NCI-H146 treated with DMSO at 0.1 percent for 48 hours (cell line): Measurements from ENCODE around the gene CMTM7.

Source experiments
- DNase-seq: peaks from one replicate; lab custom pipeline; 2025; ENCODE audit not compliant: unreplicated experiment; lab: John Stamatoyannopoulos, UW

Gene CMTM7

GRCh38 chr3:32484436-32484835, 92.8 kb downstream of the CMTM7 start:
- no peak for DNase-seq

DNA sequence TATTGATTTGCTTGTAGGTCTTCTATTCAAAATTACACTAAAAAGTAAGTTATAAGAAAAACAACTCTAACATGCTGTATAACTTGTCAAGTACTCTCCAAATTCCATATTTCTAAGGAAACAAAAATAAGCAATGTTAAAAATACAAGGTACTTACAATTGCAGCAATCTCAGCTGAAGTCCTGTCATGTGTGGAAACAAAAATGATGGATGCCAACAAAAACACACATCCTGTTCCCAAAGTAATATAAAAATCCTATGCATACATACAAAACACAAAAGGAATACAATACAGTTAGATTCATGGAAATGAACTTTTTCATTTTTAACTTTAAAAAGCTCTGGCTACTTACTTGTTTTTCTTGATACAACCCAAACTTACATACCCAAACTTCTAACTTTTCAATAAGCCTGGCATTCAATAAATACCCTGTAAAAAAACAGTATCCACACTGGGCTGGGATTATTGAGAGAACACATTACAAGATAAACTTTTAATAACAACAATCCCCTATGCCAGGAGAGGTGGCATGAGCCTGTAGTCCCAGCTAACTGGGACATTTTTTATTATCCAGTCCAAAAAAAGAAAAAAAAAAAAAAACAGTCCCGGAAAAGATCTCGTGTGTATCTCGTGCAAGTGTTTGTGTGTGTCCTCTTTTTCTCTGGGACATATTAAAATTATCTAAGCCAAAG, 96.3 kb downstream of the CMTM7 start:
- DNase-seq = no peak

- no peak for DNase-seq
Observed at GRCh38 chr3:32488474-32489008, 96.9 kb downstream of the CMTM7 start.

DNA sequence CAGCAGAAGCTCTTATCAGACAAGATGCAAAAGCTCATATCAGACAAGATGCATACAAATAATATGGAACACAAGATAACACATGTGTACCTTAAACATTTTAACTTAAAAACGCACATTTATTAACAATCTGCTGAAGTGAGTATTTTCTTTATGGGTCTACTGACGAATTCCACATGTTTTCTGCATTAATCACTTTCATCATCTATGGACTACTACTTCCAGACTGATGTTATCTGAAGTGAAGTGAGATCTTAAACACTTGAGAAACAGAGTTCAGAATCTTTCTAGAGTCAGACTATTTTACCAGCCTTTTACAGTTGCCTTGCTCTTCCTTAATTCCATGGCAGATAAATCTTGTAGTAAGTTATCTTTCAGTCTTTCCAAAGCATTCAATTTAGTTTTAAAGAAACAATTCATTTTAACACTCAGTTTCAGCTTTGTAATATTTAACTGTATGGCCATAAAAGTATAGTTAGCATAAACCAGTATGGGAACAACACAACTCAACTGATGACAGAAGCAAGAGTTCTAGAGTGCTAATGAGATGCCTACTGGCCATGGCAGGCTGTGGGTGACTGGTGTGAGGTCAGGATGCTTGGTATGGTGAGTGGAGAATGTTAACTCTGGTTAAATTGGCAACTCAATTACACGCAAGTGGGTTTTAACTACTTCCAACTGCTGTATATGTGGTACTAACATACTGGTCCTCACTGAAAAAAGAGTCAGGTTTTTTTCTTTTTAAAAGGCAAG, 101.2 kb downstream of the CMTM7 start:
- no peak for DNase-seq

DNA sequence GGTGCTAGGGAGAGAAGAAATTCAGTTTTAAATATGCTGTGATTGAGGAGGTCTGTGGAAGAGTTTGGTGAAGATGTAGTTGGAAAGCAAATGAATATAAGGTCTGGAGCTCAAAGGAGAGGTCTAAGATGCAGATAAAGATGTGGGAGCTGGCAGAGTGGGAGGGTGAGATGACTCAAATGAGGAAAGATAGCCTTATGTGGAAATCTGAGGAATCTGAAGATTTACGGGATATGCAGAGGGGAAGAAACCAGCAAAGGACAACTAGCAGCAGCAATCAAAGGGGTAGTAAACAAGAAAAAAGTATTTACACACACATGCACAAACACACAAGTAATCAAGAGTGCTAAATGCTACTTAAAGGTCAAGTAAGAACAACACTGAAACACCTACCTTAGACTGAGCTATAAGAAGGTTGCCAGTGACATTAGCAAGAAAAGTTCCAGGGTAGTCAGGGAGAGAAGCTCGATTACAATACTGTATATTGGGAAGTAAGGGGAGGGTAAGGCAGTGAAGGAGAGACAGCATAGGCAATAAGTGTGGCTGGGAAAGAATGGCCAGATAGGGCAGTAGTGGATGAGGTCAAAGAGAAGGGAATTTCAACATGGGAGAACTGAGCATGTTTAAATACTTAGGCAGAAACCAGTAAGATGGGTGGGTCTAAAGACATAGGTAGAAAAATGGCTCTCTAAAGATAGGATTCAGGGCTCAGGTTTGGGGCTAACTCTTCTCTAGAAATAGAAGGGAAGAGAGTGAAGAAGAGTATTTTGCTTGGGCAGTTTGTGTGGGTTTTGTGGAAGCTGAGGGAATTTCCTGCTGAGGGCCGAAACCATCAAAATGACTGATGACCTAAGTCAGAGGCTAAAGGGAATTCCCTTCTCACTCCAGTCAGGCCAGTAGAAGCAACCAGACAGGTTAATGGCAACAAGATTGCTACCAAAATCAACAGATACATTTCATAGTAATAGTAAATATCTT, 102.1 kb downstream of the CMTM7 start:
- no peak for DNase-seq

DNA sequence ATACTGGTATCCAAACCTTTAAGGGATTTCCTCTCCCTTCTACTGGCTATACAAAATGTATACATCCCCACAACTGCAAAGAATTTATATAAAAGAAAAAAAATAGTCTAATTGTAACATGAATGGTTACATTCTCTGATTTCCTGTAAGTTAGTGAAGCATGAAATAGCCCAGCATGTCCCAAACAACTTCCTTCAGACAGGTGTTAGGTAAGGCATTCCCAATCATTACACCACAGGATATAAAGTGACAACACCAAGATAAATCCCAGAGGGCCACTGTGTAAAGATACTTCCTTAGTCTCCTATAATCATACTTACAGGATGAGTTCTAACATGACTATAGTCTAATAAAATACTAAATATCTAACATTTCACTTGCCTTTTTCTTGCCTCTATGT, 103.4 kb downstream of the CMTM7 start:
- peak; percentile 68 for DNase-seq

- DNase-seq = peak; percentile 24
Observed at GRCh38 chr3:32495609-32496008, 104.0 kb downstream of the CMTM7 start.

DNA sequence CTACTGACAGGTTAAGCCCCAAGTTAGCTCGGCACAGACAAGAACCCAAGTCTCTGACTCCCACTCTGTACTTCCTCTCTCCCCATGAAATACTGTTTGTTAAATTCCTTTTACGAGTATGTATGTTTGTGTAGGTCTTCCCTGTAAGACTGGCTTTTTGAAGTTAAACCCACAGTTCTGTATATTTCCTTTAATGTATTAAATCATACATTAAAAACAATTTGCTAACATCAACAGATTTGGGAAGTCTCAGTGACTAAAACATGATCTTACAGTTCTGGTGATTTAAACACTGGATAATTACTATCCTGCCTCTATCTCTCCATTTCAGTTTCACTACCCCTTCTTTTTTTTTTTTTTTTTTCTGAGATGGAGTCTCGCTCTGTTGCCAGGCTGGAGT, 106.6 kb downstream of the CMTM7 start:
- DNase-seq = no peak

DNA sequence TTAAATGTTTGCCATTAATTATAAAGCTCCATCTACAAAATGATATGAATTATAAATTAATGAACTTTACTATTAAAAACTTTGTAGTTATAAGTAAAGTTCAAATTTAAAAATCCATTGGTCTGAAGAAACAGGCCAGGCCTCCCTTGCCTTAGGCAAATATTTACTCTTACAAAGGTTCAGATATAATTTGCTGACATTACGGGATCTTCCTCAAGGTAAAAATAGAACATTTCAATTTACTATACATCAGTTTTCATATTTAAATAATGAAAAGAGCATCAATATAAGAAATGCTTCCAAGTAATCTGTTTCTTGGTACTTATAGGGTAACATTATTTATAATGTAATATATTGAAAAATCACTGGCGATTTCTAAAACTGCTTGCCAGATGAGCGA, 107.3 kb downstream of the CMTM7 start:
- no peak for DNase-seq

DNA sequence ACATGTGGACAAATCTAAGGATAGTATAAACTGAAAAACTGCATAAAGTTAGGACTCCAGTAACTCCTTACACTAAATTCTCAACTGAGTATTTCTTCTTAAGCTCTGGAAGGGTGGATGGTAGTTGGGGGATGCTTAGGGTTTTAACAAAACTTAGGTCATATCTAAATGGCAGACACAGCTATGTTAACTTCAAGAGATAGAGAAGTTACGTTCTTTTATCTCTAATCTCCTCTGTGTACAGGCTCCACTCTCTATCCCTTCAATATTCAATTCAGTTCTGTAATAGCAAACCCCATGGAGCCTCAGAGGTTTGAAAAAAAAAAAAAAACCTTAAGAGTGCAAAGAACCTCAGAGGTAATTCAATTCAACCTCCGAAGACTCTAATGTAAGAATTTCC, 107.9 kb downstream of the CMTM7 start:
- DNase-seq = no peak

DNA sequence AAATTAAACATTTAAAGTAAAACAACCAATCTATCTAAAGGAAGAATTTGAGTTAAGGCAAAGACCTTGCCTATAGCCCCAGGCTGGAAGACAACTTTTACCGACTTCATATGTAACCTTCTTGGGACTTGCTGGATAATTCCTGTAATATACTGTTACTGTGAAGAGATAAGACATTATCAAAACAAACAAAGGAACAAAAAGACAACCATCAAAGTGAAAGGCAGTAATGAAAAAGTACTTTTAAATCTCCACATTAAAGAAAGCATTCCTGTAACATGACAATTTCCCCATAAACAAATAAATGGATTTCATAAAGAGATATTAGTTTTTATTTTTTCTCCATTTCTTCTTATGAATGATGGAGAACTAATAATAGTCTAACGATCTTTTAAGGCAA, 108.6 kb downstream of the CMTM7 start:
- DNase-seq = no peak

- DNase-seq = no peak
Observed at GRCh38 chr3:32500880-32501782, 109.5 kb downstream of the CMTM7 start.

DNA sequence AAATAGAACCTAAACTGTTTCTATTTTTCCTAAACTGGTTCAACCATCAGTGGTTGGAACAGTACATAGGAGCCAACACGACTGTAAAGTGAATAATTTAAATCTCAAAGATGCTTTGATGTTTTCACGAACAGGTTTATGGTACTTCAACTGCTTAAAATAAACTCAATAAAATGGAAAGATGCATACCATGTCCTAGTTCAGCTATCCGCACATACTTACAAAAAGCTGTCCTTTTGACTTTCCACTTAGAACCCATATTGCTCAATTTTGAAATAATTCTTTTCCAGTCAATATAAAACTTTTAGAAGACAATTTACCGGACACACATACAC, 110.1 kb downstream of the CMTM7 start:
- no peak for DNase-seq

GRCh38 chr3:32502118-32502945, 110.7 kb downstream of the CMTM7 start, which contains the start of gene CMTM6:
CMTM6 (minus strand) TSS chr3:32502852; CDS start chr3:32502745, 107 bp downstream.
- DNase-seq = peak; percentile 42

GRCh38 chr3:32502946-32503286, 111.3 kb downstream of the CMTM7 start:
- DNase-seq = no peak
